Epithelial cell of proximal tubule (primary cell): ENCODE data around the gene PCARE. TPM values are rescaled to one million over a fixed set of nuclear protein-coding genes. Genes with fewer than 3 reads are reported as not detected.

Experiments used
- DNase-seq: peaks from one replicate; pipeline ENCODE4 v3.0.0-alpha.2; 2011; ENCODE audit warnings: low read depth
- H3K4me3 ChIP-seq: 2 replicates; pipeline ENCODE4 v1.5.1; 2011; ENCODE audit warnings: low read depth, mild to moderate bottlenecking, low read length
- CTCF ChIP-seq: conservative IDR thresholded peaks from 2 replicates; pipeline ENCODE4 v1.5.1; 2012; ENCODE audit warnings: low read depth, mild to moderate bottlenecking, low read length
- total RNA-seq: library from RNA; depleted of rRNA; stranded (reverse); fragments of >200 nt; gene quantifications from 2 replicates; pipeline ENCODE4 v1.2.3, GENCODE V29; 2015

Gene PCARE
- total RNA-seq, 1 donor from 2014 or later, result not detected

DNA sequence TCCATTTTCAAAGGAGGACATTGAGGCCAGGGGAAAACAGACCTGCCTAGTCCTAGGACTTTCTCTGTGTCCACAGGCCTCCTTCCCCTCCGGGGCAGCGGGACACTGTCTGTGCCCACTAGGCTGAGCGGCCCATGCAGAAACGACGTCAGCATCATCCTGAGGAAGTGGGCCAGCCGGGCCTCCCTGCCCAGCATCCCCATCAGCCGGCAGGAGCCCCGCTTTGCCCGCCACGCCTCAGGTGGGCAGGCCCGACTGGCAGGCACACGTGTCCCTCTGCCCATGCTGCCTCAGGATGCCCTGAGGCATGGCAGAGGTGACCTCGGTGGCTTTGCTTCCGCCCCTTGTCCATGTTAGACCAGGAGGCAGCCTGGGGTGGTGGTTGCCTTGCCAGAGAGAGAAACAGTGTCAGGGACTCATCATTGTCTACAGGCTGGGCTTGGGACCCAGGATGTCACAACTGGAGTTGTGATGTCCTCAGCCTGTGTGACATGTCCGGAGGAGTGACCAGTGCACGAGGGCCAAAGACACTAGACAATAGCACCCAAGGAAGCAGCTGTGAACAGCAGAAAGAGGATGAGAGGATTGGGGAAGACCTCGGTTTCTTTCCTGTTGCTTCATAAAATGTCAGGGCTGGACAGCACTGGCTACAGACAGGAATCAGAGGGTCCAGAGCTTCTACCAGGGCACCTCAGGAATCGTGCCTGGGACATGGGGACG lies 56.4 kb downstream of the PCARE start:
- no peak overlapping the region for H3K4me3 ChIP-seq
- no peak for TF ChIP-seq CTCF
- DNase-seq, result no peak

GRCh38 chr2:29016504-29016903 lies 57.8 kb downstream of the PCARE start:
- no peak for DNase-seq
- no peak for TF ChIP-seq CTCF
- no peak overlapping the region for H3K4me3 ChIP-seq

- TF ChIP-seq CTCF, result no peak
- no peak for DNase-seq
These were observed 58.4 kb downstream of the PCARE start for GRCh38 chr2:29015701-29016470.

GRCh38 chr2:29014811-29015421 lies 59.4 kb downstream of the PCARE start:
- TF ChIP-seq CTCF, result no peak
- H3K4me3 ChIP-seq, result no peak overlapping the region
- no peak for DNase-seq

More at GRCh38 chr2:29015701-29016470, 58.4 kb downstream of the PCARE start:
- H3K4me3 ChIP-seq, result no peak overlapping the region

DNA sequence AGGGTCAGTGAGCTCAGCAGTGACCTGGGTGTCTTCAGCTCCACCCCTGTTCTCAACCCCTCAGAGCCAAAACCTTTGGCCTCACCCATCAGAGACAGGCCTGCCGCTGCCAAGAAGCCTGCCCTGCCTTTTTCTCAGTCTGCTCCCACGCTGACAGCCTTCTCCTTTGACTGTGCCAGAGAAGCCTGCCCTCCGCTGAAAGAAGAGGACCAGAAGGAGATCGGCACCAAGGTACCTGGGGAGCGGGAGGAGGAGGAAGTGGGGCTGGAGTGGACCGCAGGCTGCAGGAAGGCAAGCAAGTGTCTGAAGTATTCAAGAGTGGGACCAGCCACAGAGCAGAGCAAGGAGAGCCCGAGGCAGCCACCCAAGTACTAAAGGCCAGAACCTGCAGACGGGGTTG lies 60.0 kb downstream of the PCARE start:
- no peak for DNase-seq
- no peak overlapping the region for H3K4me3 ChIP-seq
- no peak for TF ChIP-seq CTCF

GRCh38 chr2:29013057-29013780 lies 61.1 kb downstream of the PCARE start:
- no peak overlapping the region for H3K4me3 ChIP-seq
- DNase-seq, result no peak
- peak; percentile 23 for TF ChIP-seq CTCF
